Activated CD8-positive, alpha-beta memory T cell treated with anti-CD3 and anti-CD28 coated beads for 24 hours (primary cell): ENCODE data around the gene SF3A1.

ENCODE experiments used
- DNase-seq: peaks from one replicate; pipeline ENCODE4 v3.0.0-alpha.2; 2020

SF3A1 gene

GRCh38 chr22:30386608-30386959 lies 29.9 kb upstream of the SF3A1 start:
- no peak for DNase-seq

- no peak for DNase-seq
These were observed 29.2 kb upstream of the SF3A1 start for GRCh38 chr22:30385942-30386341.

DNA sequence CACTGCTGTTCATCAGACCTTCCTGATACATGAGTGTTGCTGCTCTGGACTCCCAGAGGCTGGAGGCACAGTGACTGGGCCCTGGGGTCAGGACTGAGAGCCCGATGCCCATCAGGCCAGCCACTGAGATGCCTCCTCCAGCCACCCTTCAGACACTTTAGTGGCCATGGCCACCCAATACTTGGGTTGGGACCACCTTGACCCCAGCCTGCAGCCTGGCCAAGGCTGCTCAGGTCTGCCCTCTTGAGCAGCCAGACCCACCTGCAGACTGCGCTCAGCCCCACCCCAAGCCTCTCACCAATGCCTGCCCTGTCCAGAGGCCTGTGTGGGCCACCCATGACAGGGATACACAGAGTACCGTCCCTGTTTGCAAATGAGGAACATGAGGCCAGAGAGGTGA lies 26.4 kb upstream of the SF3A1 start:
- no peak for DNase-seq

GRCh38 chr22:30382340-30382739 lies 25.6 kb upstream of the SF3A1 start:
- DNase-seq, result no peak

- no peak for DNase-seq
These were observed 24.6 kb upstream of the SF3A1 start for GRCh38 chr22:30381264-30381663.

DNA sequence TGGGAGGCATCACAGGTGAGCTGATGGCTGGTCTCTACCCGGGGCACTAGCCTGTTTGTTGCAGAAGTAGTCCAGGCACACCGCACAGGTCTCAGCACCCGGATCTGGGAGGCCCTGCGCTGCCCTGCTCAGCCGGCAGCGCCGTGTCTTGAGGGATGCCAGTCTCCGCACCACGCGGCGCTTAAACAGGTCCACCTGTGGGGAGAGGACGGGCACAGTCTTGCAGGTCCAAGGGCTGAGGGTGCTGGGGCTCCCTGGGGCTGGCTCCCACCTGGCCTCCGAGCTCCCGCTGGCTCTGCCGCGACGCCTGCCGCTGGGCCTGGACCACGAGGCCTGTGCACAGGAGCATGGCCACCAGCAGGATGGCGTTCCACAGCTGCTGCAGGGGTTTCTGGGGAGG lies 23.3 kb upstream of the SF3A1 start:
- no peak for DNase-seq

DNA sequence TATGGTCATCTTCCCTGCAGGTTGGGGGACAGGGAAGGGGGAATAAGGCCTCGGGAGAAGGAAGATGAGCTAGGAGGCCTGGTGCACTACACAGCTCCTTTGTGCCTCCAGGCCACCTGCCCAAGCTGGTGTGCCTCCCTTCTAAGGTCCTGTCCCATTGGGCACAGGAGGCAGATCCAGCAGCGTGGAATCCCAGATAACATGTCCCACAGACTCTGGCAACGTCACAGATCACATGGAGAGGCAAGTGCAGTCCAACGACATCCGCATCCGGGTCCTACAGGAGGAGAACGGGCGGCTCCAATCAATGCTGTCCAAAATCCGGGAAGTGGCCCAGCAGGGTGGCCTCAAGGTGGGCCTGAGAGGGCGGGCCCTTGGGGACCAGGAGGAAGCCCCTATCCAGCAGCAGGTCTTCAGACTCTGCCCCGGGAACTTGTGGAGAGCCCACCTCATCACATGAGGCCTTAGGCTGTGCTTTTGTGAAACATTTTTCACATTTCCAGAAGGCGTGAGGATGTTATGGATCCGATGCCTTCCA lies 18.7 kb upstream of the SF3A1 start:
- no peak for DNase-seq

DNA sequence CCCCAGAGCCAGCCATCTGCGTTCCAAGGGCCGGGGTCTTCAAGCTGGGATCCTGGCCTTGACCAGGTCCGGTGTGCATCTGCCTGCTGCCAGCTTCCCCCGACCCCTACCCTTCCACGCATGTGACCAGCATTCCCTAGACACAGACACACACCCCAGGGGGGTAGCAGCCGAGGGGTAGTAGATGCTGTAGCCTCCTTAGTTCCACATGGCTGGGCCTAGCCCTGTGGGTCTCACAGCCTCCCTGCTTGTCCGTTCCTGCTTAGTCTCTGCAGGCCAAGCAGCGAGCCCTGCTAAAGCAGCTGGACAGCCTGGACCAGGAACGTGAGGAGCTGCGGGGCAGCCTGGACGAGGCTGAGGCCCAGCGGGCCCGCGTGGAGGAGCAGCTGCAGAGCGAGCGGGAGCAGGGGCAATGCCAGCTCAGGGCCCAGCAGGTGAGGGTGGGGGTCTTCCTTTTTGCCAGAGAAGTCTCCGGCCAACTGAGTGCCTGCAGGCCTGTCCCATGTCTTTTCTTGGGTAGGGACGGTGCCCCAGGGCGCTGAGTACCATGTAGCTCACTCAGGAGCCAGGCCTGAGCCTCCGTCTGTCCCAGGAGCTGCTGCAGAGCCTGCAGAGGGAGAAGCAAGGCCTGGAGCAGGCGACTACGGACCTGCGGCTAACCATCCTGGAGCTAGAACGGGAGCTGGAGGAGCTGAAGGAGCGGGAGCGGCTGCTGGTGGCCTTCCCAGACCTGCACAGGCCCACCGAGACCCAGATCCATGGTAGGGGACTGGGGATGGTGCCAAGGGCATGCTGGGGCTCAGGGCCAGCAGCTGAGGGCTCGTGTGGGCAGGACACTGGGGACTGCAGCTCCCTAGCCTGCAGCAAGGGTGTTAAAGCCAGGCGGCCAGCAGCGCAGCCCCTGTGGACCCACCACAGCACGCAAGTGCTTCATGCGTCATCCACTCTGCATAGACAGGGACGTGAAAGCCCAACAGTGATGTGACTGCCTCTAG lies 16.9 kb upstream of the SF3A1 start:
- no peak for DNase-seq

DNA sequence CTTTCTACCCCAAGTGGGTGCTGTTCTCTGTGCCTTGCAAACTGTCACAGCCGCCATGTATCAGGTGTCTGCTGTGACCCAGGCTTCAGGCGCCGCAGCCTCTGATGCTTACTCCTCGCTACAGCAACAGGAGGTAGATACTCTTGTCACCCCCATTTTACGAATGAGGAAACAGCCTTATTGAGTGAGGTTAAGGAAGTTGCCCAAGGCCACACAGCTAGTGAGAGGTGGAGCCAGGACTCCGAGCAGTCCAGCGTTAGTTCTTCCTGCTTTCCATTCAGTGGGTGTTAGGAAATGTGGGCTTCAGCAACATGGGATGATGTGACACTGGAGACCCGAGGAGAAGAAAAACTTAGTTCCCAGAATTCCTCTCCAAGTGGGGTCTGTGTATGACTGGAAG lies 16.2 kb upstream of the SF3A1 start:
- no peak for DNase-seq

- no peak for DNase-seq
These were observed 15.3 kb upstream of the SF3A1 start for GRCh38 chr22:30371981-30372380.

DNA sequence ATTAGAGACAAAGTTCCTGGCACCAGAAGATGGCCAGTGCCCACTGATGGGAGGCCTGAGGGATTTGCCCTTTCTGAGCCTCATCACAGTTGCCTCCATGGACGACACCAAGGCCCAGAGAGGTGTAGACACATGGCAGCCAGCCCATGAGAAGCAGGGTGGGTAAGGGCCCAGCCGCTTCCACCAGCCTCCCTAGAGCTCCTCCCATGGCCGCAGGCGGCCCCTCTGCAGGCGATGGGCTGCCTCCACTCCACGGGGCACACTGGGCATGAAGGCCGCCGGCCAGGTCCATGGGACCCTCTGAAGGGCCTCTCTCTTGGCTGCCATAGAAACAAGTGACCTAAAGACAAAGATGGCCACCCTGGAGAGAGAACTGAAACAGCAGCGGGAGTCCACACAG lies 14.6 kb upstream of the SF3A1 start:
- no peak for DNase-seq

DNA sequence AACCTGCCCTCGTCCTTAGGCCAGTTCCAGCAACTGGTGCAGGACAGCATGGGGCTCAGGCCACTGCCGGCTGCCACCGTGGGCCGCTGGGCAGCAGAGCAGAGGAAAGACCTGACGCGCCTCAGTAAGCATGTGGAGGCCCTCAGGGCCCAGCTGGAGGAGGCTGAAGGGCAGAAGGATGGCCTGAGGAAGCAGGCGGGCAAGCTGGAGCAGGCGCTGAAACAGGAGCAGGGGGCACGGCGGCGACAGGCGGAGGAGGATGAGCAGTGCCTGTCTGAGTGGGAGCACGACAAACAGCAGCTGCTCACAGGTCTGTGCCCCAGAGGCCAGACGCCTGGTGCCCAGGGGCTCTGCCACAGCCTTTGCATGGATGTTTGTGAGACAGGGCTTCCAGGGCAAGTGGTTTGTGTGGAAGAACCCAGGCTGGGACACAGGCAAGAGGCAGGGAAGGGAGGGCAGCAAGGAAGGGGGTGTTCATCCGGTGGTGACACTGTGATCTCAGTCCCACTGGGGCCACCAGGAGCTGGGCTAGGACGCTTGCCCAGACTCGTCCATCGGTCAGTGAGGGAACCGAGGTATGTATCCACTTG lies 14.0 kb upstream of the SF3A1 start:
- no peak for DNase-seq

GRCh38 chr22:30368420-30368819 lies 11.7 kb upstream of the SF3A1 start:
- no peak for DNase-seq

DNA sequence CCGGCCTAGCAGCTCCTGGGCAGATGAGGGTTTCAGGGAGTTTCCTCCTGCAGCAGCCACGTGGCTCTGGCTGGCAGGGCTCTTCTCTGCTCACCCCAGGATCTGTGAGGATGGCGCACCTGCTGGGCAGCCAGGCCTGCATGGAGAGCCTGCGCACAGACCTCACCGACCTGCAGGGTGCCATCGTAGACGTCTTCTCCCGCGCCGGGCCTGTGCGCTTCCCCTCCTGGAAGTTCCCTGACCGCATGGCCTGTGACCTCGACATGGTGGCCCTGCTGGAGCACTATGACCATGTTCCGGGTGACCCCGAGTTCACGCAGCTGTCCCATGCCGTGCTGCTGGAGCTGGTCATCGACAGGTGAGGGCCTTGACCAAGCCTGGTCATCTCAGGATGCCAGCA lies 9.2 kb upstream of the SF3A1 start:
- no peak for DNase-seq

DNA sequence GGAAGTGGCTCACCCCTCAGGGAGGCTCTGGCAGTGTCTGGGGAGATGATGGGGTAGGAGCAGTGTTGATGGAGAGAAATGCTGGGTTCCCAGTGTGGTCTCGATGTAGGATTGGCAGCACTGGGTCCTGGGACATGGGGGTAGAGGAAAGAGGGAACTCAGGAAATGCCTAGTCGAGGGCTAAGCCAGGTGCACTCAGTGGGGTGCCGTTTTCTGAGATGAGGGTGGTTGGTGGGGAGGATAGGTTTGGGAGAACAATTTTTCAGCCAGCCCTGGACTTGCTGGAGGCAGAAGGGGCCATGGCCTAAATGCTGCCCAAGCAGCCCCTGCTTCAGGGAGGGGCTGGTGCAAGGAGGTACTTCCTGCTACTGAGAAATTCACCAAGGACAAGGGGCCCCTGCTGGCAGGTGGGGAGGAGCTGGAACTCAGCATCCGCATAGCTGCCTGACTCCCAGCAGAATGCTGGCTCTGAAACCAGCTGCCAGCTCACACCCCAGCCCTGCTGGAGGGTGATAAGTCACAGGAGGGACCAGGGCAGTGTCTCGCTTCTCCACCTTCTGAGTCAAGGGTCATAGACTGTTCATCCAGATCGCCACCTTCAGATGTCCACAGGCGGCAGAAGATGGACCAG lies 6.1 kb upstream of the SF3A1 start:
- DNase-seq, result no peak

DNA sequence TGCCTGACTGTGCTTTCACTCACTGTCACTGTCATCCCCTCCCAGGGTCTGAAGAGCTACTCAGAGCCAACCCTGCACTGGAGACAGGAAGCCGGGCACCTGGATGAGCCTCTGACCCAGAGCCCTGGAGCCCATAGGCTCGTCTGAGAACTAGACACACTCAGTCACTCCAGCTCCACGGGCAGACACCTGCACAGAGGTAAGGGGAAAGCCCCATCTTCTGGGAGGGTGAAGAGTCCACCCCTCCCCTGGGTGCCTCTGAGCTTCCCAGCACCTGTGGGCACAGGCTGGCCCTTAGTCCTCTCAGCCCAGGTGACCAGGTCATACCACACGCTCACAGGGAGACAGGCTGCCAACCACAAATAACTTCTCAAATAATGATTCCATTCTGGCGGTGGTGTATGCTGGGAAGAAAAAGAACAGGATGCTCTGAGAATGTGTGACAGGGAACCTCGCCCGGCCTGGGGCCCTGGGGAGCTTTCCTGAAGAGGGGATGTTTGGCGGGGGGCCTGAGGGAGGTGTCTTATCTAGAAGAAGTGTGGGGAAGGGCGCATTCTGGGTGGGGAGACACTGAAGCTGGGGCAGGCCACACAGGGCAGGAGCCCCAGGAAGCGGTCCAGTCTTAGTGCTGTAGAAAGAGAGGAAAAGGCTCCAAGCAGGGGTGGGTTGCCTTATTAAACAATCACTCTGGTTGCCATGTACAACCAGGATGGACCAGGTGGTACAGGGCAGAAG lies 5.4 kb upstream of the SF3A1 start:
- no peak for DNase-seq

DNA sequence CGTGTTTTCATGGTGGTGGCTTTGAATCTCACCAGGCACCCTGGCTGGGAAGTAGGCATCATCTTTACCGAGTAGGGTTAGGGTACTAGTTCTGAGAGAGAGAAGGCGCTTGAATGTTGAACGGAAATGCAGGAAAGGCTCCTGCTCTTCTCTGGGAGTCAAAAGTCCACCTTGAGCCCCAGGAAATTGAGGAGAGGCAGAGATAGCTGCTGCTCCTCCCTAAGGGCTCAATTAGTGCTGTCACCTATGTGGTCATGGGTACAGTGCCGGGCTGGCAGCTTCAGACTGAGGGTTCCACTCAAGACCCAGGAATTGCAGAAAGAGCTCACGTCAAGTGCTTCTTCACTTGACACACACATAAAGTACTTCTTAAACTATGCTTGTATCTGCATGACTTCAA lies 1.8 kb upstream of the SF3A1 start:
- no peak for DNase-seq

- no peak for DNase-seq
These were observed 1.0 kb upstream of the SF3A1 start for GRCh38 chr22:30357650-30358215.

DNA sequence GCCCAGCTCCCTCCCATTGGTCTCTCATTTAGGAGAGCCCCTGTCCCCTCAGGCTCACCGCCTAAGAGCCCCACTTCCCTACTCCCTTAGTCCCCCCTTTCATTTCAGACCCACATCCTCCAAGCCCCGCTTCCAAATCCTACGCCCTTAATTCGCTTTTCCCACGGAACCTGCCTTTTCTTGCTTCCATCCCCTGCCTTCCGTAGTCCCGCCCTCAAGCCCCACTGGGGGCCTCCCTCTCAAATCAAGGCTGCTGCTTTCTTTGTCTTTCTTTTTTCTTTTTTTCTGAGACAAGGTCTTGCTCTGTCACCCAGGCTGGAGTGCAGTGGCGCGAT lies 509 bp upstream of the SF3A1 start:
- DNase-seq, result no peak

- no peak for DNase-seq
These were observed 2.0 kb downstream of the SF3A1 start for GRCh38 chr22:30354644-30355043.

DNA sequence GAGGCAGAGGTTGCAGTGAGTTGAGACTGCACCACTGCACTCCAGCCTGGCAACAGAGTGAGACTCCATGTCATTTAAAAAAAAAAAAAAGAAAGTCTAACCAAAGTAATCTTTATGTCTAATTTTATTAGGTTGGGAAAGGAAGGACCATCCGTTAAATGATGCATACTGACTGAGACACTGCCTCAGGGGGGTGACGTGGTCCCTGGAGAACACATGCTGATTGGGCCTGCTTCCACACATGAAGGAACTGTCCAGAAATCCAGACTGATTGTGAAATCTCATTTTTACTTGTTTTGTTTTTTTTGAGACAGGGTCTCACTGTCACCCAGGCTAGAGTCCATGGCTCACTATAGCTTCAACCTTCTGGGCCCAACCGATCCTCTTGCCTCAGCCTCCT lies 5.5 kb downstream of the SF3A1 start:
- DNase-seq, result no peak

DNA sequence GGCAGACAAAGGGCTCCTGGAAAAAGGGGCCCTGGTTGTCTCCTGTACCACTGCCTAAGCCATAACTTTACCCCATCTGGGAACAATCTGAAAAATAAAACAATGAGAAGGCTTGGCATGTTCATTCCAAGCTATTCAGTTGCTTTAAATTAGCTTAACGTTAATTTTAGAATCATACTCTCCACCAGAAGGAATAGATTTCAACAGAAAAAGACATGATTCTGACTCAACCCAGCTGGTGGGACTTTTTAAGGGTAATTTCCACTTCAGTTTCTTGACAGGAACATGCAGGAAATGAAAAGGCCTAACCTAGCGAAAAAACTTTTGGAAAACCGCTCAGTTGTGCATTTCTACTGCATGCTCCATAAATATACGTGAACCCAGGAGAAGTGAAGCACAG lies 7.9 kb downstream of the SF3A1 start:
- no peak for DNase-seq

DNA sequence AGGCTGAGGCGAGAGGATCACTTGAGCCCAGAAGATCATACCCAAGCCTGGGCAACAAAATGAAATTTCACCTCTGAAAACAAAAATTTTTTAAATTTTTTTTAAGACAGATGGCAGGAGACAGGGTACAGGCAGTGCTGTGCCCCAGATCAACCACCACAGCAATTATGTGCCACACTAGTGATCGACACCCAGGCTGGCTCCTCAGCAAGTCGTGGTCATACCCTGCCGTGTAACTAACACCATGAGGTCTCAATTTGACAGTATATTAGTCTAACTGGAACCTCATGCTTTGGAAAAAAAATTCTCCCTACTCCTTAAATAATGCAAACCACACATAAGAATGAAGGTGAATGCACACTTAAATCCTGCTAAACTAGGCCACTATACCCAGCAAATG lies 8.3 kb downstream of the SF3A1 start:
- no peak for DNase-seq
